ENCODE data around the gene SDE2.
"Not testable (repeated sequence)": the region's sequence is repeated elsewhere in the genome, so short reads cannot be mapped to it uniquely, and the experiment has no call there.

Gene SDE2

DNA sequence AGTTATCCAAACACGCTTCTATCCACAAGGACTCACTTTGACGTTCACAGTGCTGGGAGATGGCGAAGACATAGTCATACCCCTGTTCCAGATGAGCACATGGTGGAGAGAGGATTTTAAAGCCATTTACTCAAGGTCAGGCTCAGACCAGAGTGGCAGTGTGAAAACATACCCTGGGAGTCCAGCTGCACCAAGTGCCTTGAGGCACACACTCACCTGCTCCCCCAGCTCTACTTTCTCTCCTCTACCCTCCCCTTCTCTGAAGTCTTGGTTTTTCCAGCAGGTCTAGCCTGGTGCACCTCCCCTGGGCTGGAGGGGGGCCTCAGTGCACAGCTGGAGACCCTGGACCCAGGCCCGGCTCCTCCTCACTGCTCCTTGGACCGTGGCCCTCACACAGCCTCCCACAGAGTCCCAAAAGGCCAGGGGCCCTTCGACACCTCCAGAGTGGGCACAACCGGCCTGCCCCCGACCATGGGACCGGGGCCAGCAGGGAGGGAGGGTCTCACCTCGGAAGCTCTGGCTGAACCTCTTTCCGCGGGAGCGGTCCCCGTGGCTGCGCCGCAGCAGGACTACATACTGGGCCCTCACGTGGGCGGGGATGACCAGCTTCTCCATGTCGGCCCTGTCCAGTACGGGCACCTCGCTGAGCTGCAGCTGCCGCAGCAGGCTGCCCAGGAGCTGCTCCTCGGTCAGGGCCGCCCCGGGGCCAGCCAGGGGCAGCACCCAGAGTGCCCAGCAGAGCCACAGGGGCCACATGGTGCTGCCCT, 58.6 kb downstream of the SDE2 start:
- no peak for DNase-seq

DNA sequence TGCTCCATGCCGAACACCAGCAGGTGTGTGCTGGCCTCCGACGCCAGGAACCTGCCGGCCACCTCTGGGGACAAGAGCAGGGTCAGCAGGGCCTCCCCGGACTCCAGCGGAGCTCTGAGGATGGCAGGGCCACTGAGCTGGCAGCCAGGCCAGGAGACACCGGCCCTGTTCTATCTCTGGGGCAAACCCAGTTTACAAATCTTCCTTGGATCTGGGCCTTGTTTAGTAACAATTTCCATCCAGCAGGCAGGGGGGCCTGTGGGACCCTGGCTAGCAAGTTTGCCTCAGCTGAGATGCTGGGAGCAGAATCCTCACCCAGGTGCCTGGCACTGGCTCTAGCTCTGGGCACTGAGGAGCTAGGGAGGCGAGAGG, 59.2 kb downstream of the SDE2 start:
- not testable (repeated sequence) for DNase-seq

DNA sequence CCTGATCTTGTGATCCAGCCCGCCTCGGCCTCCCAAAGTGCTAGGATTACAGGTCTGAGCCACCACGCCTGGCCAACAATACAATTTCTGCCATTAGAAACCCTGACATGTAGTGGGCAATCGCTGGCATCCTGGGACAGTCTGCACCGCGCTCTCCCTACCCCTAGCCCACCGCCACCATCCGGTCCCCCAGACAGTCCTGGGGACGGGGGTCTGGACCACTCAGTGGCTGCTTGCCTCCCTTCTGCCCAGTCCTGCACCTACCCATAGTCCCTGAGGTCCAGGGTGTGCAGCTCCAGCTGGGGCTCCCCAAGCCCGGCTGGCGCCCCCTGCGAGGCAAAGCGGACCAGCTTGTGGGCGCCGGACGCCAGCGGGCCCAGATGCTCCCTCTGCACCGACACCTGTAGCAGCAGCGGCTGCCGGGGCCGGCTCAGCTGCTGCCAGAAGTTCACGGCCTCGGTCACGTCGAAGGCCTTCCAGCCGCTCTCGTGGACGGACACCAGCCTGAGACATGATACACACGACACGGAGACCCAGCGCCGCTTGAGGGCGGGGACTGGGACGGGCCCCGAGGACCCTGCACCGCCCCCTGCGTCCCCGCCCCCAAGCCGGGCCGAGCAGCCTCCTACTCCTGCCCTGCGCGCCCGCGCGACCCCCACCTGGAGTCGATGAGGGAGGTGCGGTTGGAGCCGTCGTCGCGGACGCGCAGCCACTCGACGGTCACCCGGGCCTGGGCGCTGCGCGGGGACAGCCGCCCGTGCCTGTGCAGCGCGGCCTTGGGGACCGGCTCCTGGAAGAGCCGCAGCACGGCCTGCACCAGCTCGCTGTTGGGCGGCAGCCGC, 59.8 kb downstream of the SDE2 start:
- DNase-seq = not testable (repeated sequence)

DNA sequence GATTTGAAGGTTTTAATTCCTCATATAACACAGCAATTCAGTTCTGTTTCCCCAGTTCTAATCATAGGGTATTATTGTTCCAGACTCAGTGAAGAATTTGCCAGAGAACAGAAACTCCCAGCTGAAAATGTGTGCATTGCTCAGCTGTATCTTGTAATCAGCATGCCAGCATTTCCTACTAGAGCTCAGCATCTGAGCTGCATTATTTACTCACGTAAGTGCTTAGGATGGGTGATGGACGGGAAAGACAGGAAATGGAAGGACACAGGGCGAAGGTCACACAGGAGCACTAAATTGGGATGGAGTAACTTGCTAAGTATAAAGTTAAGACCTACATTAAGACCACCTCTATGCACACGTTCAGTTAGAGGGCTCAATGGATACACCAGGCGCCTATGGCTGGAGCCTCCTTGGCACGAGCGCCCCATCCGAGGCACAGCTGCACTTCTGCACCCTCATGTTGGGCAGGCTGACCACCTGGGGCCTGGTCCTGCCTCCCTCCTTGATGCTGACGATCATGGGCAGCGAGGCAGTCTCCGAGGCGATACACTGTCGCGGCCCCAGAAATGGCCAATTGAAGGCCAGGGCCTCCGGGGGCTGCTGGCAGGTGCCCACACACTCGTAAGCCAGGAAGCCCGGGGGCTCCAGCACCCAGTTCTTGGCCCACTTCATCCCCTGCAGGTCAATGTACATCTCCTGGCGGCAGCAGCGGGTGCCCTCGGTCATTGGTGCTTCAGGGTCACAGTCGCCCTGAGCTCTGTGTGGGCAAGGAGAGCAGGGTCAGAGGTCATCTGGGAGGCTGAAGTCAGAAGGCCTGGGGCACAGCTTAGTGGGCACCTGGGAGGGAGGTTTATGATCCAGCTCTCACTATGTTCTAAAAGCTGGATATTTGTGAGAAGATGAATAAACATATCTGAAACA, 61.8 kb downstream of the SDE2 start:
- DNase-seq = no peak

DNA sequence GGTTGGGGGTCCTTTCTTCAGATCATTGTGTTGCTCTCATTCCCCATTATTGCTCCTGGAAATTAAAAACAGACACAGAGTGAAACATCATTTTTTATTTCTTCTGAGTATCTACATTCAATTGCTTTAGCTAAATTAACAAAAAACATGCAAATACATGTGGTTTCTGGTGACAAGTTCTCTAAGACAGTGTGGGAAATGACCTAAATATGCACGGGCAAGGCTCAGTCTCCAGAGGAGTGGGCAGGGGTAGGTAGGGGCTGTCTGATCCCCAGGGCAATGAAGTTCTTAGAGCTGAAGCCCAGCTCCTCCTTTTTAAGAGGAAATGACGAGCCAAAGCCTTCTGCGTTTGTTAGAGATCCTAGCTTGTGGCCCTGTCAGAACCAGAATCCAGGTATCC, 62.6 kb downstream of the SDE2 start:
- DNase-seq = no peak

DNA sequence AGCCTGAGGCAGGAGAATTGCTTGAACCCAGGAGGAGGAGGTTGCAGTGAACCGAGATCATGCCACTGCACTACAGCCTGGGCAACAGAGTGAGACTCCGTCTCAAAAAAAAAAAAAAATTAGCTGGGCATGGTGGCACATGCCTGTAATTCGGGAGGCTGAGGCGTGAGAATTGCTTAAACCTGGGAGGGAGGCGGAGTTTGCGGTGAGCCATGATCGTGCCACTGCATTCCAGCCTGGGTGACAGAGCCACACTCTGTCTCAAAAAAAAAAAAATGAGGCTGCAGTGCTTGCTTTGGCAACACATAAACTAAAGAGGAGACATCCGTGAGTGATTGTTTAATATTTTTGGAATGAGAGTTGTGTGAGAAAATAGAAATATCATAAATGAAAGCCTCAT, 63.1 kb downstream of the SDE2 start:
- DNase-seq = not testable (repeated sequence)

DNA sequence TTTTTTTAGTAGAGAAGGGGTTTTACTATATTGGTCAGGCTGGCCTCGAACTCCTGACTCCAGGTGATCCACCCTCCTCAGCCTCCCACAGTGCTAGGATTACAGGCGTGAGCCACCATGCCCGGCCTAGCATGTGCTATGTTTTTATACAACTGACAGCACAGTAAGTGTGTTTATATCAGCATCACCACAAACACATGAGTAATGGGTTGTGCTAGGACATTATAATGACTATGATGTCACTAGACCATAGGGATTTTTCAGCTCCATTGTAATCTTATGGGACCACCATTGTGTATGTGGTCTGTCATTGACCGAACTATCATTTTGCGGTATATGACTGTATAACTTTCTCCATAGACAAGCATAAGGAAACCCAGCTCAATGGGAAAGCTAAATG, 64.4 kb downstream of the SDE2 start:
- no peak for DNase-seq

DNA sequence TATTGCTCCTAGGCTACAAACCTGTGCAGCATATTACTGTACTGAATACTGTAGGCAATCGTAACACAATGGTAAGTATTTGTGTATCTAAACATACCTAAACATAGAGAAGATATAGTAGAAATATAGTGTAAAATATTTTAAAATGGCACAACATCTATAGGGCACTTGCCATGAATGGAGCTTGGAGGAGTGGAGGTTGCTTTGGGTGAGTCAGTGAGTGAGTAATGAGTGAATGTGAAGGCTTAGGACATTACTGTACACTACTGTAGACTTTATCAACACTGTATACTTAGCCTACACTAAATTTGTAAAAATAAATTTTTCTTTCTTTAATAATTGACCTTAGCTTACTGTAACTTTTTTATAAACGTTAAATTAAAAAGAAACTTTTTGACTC, 66.1 kb downstream of the SDE2 start:
- no peak for DNase-seq

All from stimulated activated CD4-positive, alpha-beta T cell treated with anti-CD3 and anti-CD28 coated beads, Interleukin-12 subunit alpha, Interleukin-12 subunit beta, amount 100 ng/mL, for 4 hours (primary cell).